Left ventricle myocardium inferior (tissue), 1 donor: Measurements from ENCODE around the gene ADAM12. TPM values are rescaled to one million over a fixed set of nuclear protein-coding genes. Genes with fewer than 3 reads are reported as not detected.
"Not testable (repeated sequence)": the region's sequence is repeated elsewhere in the genome, so short reads cannot be mapped to it uniquely, and the experiment has no call there.

Experiments
- DNase-seq: peaks from one replicate; pipeline ENCODE4 v3.0.0-alpha.2; 2020
- H3K27ac ChIP-seq: fragments of 200-600 bp; replicated peaks from 2 replicates; pipeline ENCODE4 v1.8.0; 2021
- H3K27me3 ChIP-seq: fragments of 200-600 bp; 2 replicates; pipeline ENCODE4 v1.8.0; 2021; ENCODE audit warnings: low read depth
- H3K36me3 ChIP-seq: fragments of 200-600 bp; 2 replicates; pipeline ENCODE4 v1.8.0; 2021
- H3K4me1 ChIP-seq: fragments of 200-600 bp; 2 replicates; pipeline ENCODE4 v1.8.0; 2021
- H3K4me3 ChIP-seq: fragments of 200-600 bp; 2 replicates; pipeline ENCODE4 v1.8.0; 2021; ENCODE audit warnings: mild to moderate bottlenecking, moderate library complexity
- H3K9me3 ChIP-seq: fragments of 200-600 bp; replicated peaks from 2 replicates; pipeline ENCODE4 v1.8.0; 2021
- CTCF ChIP-seq: fragments of 200-600 bp; IDR thresholded peaks from 2 replicates; pipeline ENCODE4 v1.8.0; 2021; ENCODE audit warnings: antibody characterized with exemption, mild to moderate bottlenecking, borderline replicate concordance
- intact Hi-C: fragments of 100-400 bp; cut with micrococcal nuclease; formaldehyde crosslinking; loops from one replicate; pipeline ENCODE4 v1.11.0; 2022
- total RNA-seq: library from RNA; stranded (reverse); fragmentation: NEBNext Ultra II Directional; extraction: Animal tissue kit (Norgen Biotek cat#: 25700); gene quantifications from one replicate; pipeline ENCODE4 v1.2.1, GENCODE V29; 2021
- donor health status: DM: no; HTN: yes; CAD: no; lungs with severe emphysema.

The ADAM12 gene
- total RNA-seq, 1 donor from 2014 or later: 0.27 TPM

- no peaks in the 10 kb centered on the region for H3K36me3 ChIP-seq
- no peak for TF ChIP-seq CTCF
- intact Hi-C loops: loop anchor here (5.0 kb wide), 1 partner anchor 524 kb away; no protein-coding TSS in a partner anchor
- no peaks in the 10 kb centered on the region for H3K9me3 ChIP-seq
- no peak for DNase-seq
- H3K27me3 ChIP-seq: peaks cover 17% of the 10 kb centered on the region
- H3K4me1 ChIP-seq: no peaks in the 10 kb centered on the region
- H3K27ac ChIP-seq: no peak overlapping the region
- H3K4me3 ChIP-seq: no peak overlapping the region
These were observed 405.1 kb downstream of the ADAM12 start for GRCh38 chr10:125983161-125983560.

- Histone ChIP-seq H3K4me1 (no peaks in the 10 kb centered on the region), H3K27ac (no peak overlapping the region), H3K27me3 (peaks cover 17% of the 10 kb centered on the region), H3K36me3 (no peaks in the 10 kb centered on the region), H3K4me3 (no peak overlapping the region), H3K9me3 (no peaks in the 10 kb centered on the region)
- intact Hi-C loops: loop anchor here (5.0 kb wide), 1 partner anchor 525 kb away; no protein-coding TSS in a partner anchor
- DNase-seq: no peak
- peak; percentile 78 for TF ChIP-seq CTCF
These were observed 405.9 kb downstream of the ADAM12 start for GRCh38 chr10:125982260-125982948.

GRCh38 chr10:125980521-125981035, 407.7 kb downstream of the ADAM12 start:
- Histone ChIP-seq H3K4me1 (no peaks in the 10 kb centered on the region), H3K9me3 (no peaks in the 10 kb centered on the region), H3K27ac (no peak overlapping the region), H3K36me3 (no peaks in the 10 kb centered on the region), H3K4me3 (no peak overlapping the region), H3K27me3 (peaks cover 17% of the 10 kb centered on the region)
- intact Hi-C loops: loop anchor here (5.0 kb wide), 1 partner anchor 527 kb away; no protein-coding TSS in a partner anchor
- DNase-seq: no peak
- no peak for TF ChIP-seq CTCF

GRCh38 chr10:125979976-125980375, 408.3 kb downstream of the ADAM12 start:
- no peaks in the 10 kb centered on the region for H3K36me3 ChIP-seq
- no peak for TF ChIP-seq CTCF
- intact Hi-C loops: loop anchor here (5.0 kb wide), 1 partner anchor 527 kb away; no protein-coding TSS in a partner anchor
- no peaks in the 10 kb centered on the region for H3K4me1 ChIP-seq
- H3K4me3 ChIP-seq: no peak overlapping the region
- H3K27ac ChIP-seq: no peak overlapping the region
- peaks cover 17% of the 10 kb centered on the region for H3K27me3 ChIP-seq
- H3K9me3 ChIP-seq: no peaks in the 10 kb centered on the region
- DNase-seq: no peak

GRCh38 chr10:125976960-125977605, 411.2 kb downstream of the ADAM12 start:
- no peak overlapping the region for H3K27ac ChIP-seq
- TF ChIP-seq CTCF: no peak
- H3K4me3 ChIP-seq: no peak overlapping the region
- no peak for DNase-seq
- intact Hi-C loops: no loop called here
- no peaks in the 10 kb centered on the region for H3K9me3 ChIP-seq
- H3K27me3 ChIP-seq: peaks cover 17% of the 10 kb centered on the region
- no peaks in the 10 kb centered on the region for H3K4me1 ChIP-seq
- no peaks in the 10 kb centered on the region for H3K36me3 ChIP-seq

- H3K36me3 ChIP-seq, intact Hi-C loops, H3K4me1 ChIP-seq, H3K27ac ChIP-seq, H3K9me3 ChIP-seq, H3K27me3 ChIP-seq, DNase-seq, H3K4me3 ChIP-seq: not testable (repeated sequence)
These were observed 418.1 kb downstream of the ADAM12 start for GRCh38 chr10:125970077-125970630.
